SU-DHL-6 (cell line): ENCODE measurements around the gene UBL3.

Source experiments
- H2AFZ ChIP-seq: fragments of 200-600 bp; sonication (generic); 2 replicates; pipeline ENCODE4 v1.6.1; 2014; ENCODE audit warnings: low read depth, mild to moderate bottlenecking, moderate library complexity, mixed read lengths, antibody characterized with exemption, low read length; ENCODE audit not compliant: severe bottlenecking
- H3F3A ChIP-seq: fragments of 200-600 bp; shearing (Covaris generic); 2 replicates; pipeline ENCODE4 v1.6.0; 2016; ENCODE audit warnings: antibody characterized with exemption, mild to moderate bottlenecking; ENCODE audit not compliant: insufficient read depth
- H3K27ac ChIP-seq: fragments of 200-600 bp; sonication (generic); 2 replicates; pipeline ENCODE4 v1.5.1; 2016; ENCODE audit warnings: low read depth, mild to moderate bottlenecking, low read length, moderate library complexity, mixed read lengths
- H3K27me3 ChIP-seq: fragments of 200-600 bp; sonication (generic), shearing (Covaris generic); 2 replicates; pipeline ENCODE4 v1.6.0; 2014; ENCODE audit warnings: mild to moderate bottlenecking, low read length
- H3K36me3 ChIP-seq: fragments of 200-600 bp; sonication (generic); 2 replicates; pipeline ENCODE4 v1.6.1; 2014; ENCODE audit warnings: mild to moderate bottlenecking, low read length, mixed read lengths
- H3K4me2 ChIP-seq: fragments of 300-600, 200-600 bp; shearing (Covaris generic), sonication (generic); 2 replicates; pipeline ENCODE4 v1.6.0; 2014; ENCODE audit warnings: low read length, low read depth, mild to moderate bottlenecking; ENCODE audit not compliant: poor library complexity, severe bottlenecking
- H3K4me3 ChIP-seq: fragments of 200-600 bp; sonication (generic); 2 replicates; pipeline ENCODE4 v1.5.1; 2014; ENCODE audit warnings: antibody characterized with exemption, low read length, mild to moderate bottlenecking, mixed read lengths; ENCODE audit not compliant: insufficient read depth, poor library complexity, severe bottlenecking
- H3K79me2 ChIP-seq: fragments of 200-600 bp; sonication (generic); 2 replicates; pipeline ENCODE4 v1.6.1; 2014; ENCODE audit warnings: mild to moderate bottlenecking, low read length, moderate library complexity; ENCODE audit not compliant: insufficient read depth
- H3K9ac ChIP-seq: fragments of 200-600 bp; sonication (generic); 2 replicates; pipeline ENCODE4 v1.7.0; 2014; ENCODE audit warnings: mild to moderate bottlenecking, low read length
- H3K9me2 ChIP-seq: fragments of 200-600 bp; sonication (generic); replicated peaks from 2 replicates; pipeline ENCODE4 v1.6.1; 2014; ENCODE audit warnings: low read length; ENCODE audit not compliant: insufficient read depth
- H3K9me3 ChIP-seq: fragments of 200-600 bp; sonication (generic); 2 replicates; pipeline ENCODE4 v1.6.1; 2014; ENCODE audit warnings: low read length, mixed read lengths; ENCODE audit not compliant: insufficient read depth
- H4K20me1 ChIP-seq: fragments of 200-600 bp; sonication (generic); 2 replicates; pipeline ENCODE4 v1.6.1; 2014; ENCODE audit warnings: low read depth, mild to moderate bottlenecking, antibody characterized with exemption, low read length, moderate library complexity, mixed read lengths
- EZH2phosphoT487 ChIP-seq: fragments of 200-600 bp; sonication (generic), shearing (Covaris generic); conservative IDR thresholded peaks from 2 replicates; pipeline ENCODE4 v1.6.1; 2018; ENCODE audit warnings: mild to moderate bottlenecking, antibody characterized with exemption, low read length, moderate library complexity, mixed read lengths
- TF ChIP-seq, protein P1 (sequence below): fragments of 200-600 bp; sonication (generic); IDR thresholded peaks from one replicate; pipeline ENCODE4 v1.5.1; 2017; ENCODE audit warnings: antibody characterized with exemption, mild to moderate bottlenecking, low read length, moderate library complexity; ENCODE audit not compliant: insufficient read depth, poor library complexity, severe bottlenecking

The UBL3 gene

DNA sequence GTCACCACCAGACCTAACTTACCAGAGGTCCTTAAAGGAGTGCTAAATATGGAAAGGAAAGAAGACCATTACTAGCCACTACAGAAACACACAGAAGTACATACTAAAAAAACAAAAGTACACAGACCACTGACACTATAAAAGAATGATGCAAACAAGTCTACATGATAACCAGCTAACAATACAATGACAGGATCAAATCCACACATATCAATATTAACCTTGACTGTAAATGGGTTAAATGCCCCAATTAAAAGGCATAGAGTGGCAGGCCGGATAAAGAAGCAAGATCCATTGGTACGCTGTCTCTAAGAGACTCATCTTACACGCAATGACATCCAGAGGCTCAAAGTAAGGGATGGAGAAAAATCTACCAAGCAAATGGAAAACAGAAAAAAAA, 47.2 kb downstream of the UBL3 start:
- 0 out of 2 replicates have a peak, but pooled peaks cover 3% of the 10 kb centered on the region for H4K20me1 ChIP-seq
- H3K4me2 ChIP-seq = no peak overlapping the region

DNA sequence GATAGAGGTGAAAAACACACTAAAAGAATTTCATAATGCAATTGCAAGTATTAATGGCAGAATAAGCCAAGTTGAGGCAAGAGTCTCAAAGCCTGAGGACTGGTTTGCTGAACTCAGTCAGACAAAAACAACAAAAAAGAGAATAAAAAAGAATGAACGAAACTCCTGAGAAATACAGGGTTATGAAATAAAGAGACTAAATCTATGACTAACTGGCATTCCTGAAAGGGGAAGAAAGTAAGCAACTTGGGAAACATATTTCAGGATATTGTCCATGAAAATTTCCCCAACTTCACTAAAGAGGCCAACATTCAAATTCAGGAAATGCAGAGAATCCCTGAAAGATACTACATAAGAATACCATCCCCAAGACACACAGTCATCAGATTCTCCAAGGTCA, 47.8 kb downstream of the UBL3 start:
- Histone ChIP-seq H3K79me2 (no peaks in the 10 kb centered on the region), H4K20me1 (0 out of 2 replicates have a peak, but pooled peaks cover 3% of the 10 kb centered on the region), H3K4me3 (no peak overlapping the region), H3K9me2 (no peaks in the 10 kb centered on the region), H3K4me2 (no peak overlapping the region), H3K36me3 (no peaks in the 10 kb centered on the region), H3K9ac (no peak overlapping the region), H3K9me3 (no peaks in the 10 kb centered on the region), H3K27ac (no peak overlapping the region), H3K27me3 (no peaks in the 10 kb centered on the region), H3F3A (no peaks in the 10 kb centered on the region), H2AFZ (no peak overlapping the region)
- TF ChIP-seq, protein P1, sequence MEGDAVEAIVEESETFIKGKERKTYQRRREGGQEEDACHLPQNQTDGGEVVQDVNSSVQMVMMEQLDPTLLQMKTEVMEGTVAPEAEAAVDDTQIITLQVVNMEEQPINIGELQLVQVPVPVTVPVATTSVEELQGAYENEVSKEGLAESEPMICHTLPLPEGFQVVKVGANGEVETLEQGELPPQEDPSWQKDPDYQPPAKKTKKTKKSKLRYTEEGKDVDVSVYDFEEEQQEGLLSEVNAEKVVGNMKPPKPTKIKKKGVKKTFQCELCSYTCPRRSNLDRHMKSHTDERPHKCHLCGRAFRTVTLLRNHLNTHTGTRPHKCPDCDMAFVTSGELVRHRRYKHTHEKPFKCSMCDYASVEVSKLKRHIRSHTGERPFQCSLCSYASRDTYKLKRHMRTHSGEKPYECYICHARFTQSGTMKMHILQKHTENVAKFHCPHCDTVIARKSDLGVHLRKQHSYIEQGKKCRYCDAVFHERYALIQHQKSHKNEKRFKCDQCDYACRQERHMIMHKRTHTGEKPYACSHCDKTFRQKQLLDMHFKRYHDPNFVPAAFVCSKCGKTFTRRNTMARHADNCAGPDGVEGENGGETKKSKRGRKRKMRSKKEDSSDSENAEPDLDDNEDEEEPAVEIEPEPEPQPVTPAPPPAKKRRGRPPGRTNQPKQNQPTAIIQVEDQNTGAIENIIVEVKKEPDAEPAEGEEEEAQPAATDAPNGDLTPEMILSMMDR = no peak
- TF ChIP-seq EZH2phosphoT487 = no peak

More for the DNA sequence above, 47.2 kb downstream of the UBL3 start:
- TF ChIP-seq, protein P1 = no peak
- no peak for TF ChIP-seq EZH2phosphoT487
- H3K36me3 ChIP-seq = no peaks in the 10 kb centered on the region
- no peak overlapping the region for H3K27ac ChIP-seq
- H3K9ac ChIP-seq = no peak overlapping the region
- H3K9me2 ChIP-seq = no peaks in the 10 kb centered on the region
- H3K79me2 ChIP-seq = no peaks in the 10 kb centered on the region
- H3F3A ChIP-seq = no peaks in the 10 kb centered on the region
- no peaks in the 10 kb centered on the region for H3K9me3 ChIP-seq
- H3K27me3 ChIP-seq = no peaks in the 10 kb centered on the region
- H2AFZ ChIP-seq = no peak overlapping the region
- no peak overlapping the region for H3K4me3 ChIP-seq

DNA sequence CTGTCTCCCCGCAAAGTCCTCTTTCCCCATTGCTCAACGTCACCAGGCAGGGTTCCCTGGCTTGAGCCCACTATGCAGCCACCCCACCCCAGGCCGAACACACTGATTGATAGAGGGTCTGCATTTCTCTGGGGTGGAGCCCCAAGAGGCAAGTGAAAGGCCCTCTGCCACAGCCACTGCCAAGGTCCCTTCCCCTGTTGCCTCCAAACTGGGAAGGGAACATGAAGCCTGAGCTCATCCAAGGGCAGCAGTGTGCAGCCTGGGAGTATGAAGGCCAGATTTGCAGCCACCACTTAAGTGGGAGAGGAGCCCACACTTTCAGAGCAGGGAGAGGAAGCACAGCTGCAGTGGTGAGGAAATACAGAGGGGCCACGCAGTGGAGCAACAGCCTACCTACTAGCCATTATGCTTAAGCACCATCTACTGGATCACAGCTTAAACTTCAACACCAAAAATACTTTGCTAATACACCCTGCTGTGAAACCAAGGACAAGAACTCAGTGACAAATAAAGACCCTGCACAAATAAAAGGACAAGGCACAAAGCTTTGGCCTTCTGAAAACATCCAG, 48.6 kb downstream of the UBL3 start:
- Histone ChIP-seq H3K4me2 (no peak overlapping the region), H3F3A (no peaks in the 10 kb centered on the region), H3K9ac (no peak overlapping the region), H3K9me2 (no peaks in the 10 kb centered on the region), H3K79me2 (no peaks in the 10 kb centered on the region), H4K20me1 (peaks cover 3% of the 10 kb centered on the region; the same call in 1 of the 2 replicates), H3K27me3 (no peaks in the 10 kb centered on the region), H3K27ac (no peak overlapping the region), H3K9me3 (no peaks in the 10 kb centered on the region), H2AFZ (no peak overlapping the region), H3K36me3 (no peaks in the 10 kb centered on the region), H3K4me3 (no peak overlapping the region)
- TF ChIP-seq, protein P1 = no peak
- no peak for TF ChIP-seq EZH2phosphoT487
